ENCODE results near the gene CRYGD. TPM values are rescaled to one million over a fixed set of nuclear protein-coding genes. Genes with fewer than 3 reads are reported as not detected.

Gene CRYGD
- total and polyA plus RNA-seq, 2 donors (not counting 3 experiments of a cell fraction or from before 2014, with no cell fraction given) = not detected

DNA sequence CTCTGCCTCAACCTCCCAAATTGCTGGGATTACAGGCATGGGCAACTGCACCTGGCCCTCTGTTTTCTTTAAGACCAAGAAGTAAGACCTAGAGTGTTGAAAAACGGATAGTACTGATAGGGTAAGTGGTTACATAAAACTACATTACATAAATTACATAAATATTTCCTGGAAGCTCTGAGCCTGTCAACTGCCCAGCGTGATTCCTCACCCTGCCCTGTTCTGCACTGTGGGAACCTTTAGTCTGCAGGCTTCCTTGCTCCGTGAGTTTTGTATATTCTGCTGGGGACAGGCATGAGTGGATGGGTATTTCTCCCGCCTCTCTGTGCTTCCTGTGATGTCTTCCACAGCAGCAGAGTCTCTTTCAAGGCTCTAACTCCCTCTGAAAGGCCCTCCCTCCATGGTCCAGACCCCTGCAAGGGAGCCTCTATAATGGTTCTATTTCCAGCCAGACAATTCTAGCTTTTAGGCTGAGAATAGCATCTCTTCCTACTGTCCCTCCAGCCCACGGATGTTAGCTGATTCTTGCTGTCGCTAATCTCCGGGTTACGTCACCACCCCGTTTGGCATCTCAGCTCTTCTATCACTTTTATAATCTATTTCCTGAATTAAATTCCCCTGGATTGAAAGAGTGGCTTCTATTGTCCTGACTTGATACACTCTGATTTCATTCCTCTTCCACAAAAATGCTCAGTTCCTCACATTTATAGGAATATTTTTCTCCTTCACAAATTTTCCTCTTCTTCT, 49.5 kb downstream of the CRYGD start:
- intact Hi-C loops (cut with micrococcal nuclease) (loop anchor here (5.0 kb wide), 2 partner anchors 102 to 1092 kb away; no protein-coding TSS in a partner anchor), dilution Hi-C loops (cut with MboI; ENCODE audit: extremely low pct_ligation_motif_present, low sequenced_read_pairs) (no loop called here)
- no peak for TF ChIP-seq JUN (IDR thresholded peaks at IDR 0.05; ENCODE audit: borderline replicate concordance, insufficient read depth, insufficient read length, low read depth)
- no peak for TF ChIP-seq GATA2 (IDR thresholded peaks at IDR 0.05; ENCODE audit: insufficient read depth, insufficient read length, low read depth, low read length)
- TF ChIP-seq POLR2AphosphoS5 (IDR thresholded peaks at IDR 0.05; ENCODE audit: insufficient read depth, low read depth, low read length) = no peak
- no peak for TF ChIP-seq EZH2 (IDR thresholded peaks at IDR 0.05; ENCODE audit: borderline replicate concordance, low read depth, low read length, severe bottlenecking)
- no peak for TF ChIP-seq MYC (IDR thresholded peaks at IDR 0.05; ENCODE audit: low read depth, low read length)
- no peak for TF ChIP-seq POLR2A (IDR thresholded peaks at IDR 0.05; ENCODE audit: low read depth, low read length)
- TF ChIP-seq, protein P1, sequence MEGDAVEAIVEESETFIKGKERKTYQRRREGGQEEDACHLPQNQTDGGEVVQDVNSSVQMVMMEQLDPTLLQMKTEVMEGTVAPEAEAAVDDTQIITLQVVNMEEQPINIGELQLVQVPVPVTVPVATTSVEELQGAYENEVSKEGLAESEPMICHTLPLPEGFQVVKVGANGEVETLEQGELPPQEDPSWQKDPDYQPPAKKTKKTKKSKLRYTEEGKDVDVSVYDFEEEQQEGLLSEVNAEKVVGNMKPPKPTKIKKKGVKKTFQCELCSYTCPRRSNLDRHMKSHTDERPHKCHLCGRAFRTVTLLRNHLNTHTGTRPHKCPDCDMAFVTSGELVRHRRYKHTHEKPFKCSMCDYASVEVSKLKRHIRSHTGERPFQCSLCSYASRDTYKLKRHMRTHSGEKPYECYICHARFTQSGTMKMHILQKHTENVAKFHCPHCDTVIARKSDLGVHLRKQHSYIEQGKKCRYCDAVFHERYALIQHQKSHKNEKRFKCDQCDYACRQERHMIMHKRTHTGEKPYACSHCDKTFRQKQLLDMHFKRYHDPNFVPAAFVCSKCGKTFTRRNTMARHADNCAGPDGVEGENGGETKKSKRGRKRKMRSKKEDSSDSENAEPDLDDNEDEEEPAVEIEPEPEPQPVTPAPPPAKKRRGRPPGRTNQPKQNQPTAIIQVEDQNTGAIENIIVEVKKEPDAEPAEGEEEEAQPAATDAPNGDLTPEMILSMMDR (IDR thresholded peaks at IDR 0.05; ENCODE audit: extremely low read depth in 1 of 2, insufficient read depth in 1 of 2, low read depth in 1 of 2, low read length in 2 of 2) = no peak
- TF ChIP-seq, protein P2, sequence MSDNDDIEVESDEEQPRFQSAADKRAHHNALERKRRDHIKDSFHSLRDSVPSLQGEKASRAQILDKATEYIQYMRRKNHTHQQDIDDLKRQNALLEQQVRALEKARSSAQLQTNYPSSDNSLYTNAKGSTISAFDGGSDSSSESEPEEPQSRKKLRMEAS (IDR thresholded peaks at IDR 0.05; ENCODE audit: insufficient read depth, insufficient read length) = no peak
- no peak for TF ChIP-seq FOS (IDR thresholded peaks at IDR 0.05; ENCODE audit: borderline replicate concordance, insufficient read depth, low read length)
- H3K9me3 ChIP-seq (replicated peaks; ENCODE audit: control insufficient read depth, insufficient read depth, low read length) = no peaks in the 10 kb centered on the region
- no peaks in the 10 kb centered on the region for H3K79me2 ChIP-seq (ENCODE audit: control insufficient read depth, insufficient read depth, low read length)
- H3K36me3 ChIP-seq (ENCODE audit: control insufficient read depth in 2 of 2, extremely low read depth in 1 of 2, insufficient read depth in 2 of 2, low read length in 2 of 2) = no peaks in the 10 kb centered on the region
- no peak overlapping the region for H3K9ac ChIP-seq (replicated peaks; ENCODE audit: extremely low read depth, insufficient read depth, low read length)
- no peaks in the 10 kb centered on the region for H3K4me1 ChIP-seq (ENCODE audit: control insufficient read depth, extremely low read depth, insufficient read depth, low read length)
- H3K9me1 ChIP-seq (replicated peaks; ENCODE audit: control insufficient read depth, extremely low read depth, insufficient read depth, low read length) = no peaks in the 10 kb centered on the region
- FAIRE-seq = no peak
- POLR2A ChIA-PET = no interaction called here
- CTCF ChIA-PET = interaction anchor here (1.4 to 9.6 kb wide), 4 partner anchors 9 to 330 kb away, joined by 3 to 145 read pairs (median 6); no protein-coding TSS in a partner anchor
- no TSS peak for BruUV-seq (replicated peaks)
- H3K27me3 ChIP-seq (ENCODE audit: control insufficient read depth in 2 of 2, insufficient read depth in 2 of 2, low read length in 2 of 2) = peaks cover 3 to 10% of the 10 kb centered on the region in 2 experiments
- no peaks in the 10 kb centered on the region for H4K20me1 ChIP-seq (replicated peaks; ENCODE audit: control insufficient read depth, extremely low read depth, insufficient read depth, low read length)
- H3K4me3 ChIP-seq (replicated peaks in 1 of 3; ENCODE audit: insufficient read depth in 1 of 3, low read depth in 1 of 3, low read length in 3 of 3) = no peak overlapping the region
- no peak overlapping the region for H3K4me2 ChIP-seq (ENCODE audit: insufficient read depth, low read length)
- H2AFZ ChIP-seq (ENCODE audit: low read depth, low read length) = no peak overlapping the region
- no peak overlapping the region for H3K27ac ChIP-seq (ENCODE audit: insufficient read depth, low read depth, low read length)
- DNase-seq (ENCODE audit: low read depth, low spot score) = no peak

Measured in endothelial cell of umbilical vein (primary cell).